Stomach (tissue), 9 donors: ENCODE measurements around the gene PTPN22. TPM values are rescaled to one million over a fixed set of nuclear protein-coding genes. Genes with fewer than 3 reads are reported as not detected.

Experiments
- DNase-seq, 2 donors: peaks; one replicate each; pipeline versions ENCODE4 v3.0.0 to v3.0.0-alpha.2; 2013 to 2019
- H3K27ac ChIP-seq, 5 donors: fragments of 200-600 bp in 4 of 5; sonication (generic) in 4 of 5; one replicate each; pipeline ENCODE4 v1.5.1; 2013 to 2019; ENCODE audit warnings: mild to moderate bottlenecking in 1 of 5, moderate library complexity in 1 of 5
- H3K27me3 ChIP-seq, 3 donors: fragments of 200-600 bp; sonication (generic); one replicate each; pipeline ENCODE4 v1.5.1; 2017 to 2019; ENCODE audit warnings: mixed run types in 1 of 3
- H3K36me3 ChIP-seq, 4 donors: fragments of 200-600 bp; sonication (generic); 1 replicate in 3 of 4; 2 replicates in 1 of 4; pipeline ENCODE4 v1.5.1; 2016 to 2019
- H3K4me1 ChIP-seq, 4 donors: fragments of 200-600 bp; sonication (generic); one replicate each; pipeline ENCODE4 v1.5.1; 2016 to 2019
- H3K4me3 ChIP-seq, 4 donors: fragments of 200-600 bp; sonication (generic) in 3 of 4; one replicate each; pipeline ENCODE4 v1.5.1; 2016 to 2019; ENCODE audit warnings: mild to moderate bottlenecking in 1 of 4
- H3K9me3 ChIP-seq, 4 donors: fragments of 200-600 bp; sonication (generic); one replicate each; pipeline ENCODE4 v1.5.1; 2016 to 2019
- EP300 ChIP-seq: sonication (generic); formaldehyde crosslinking; IDR thresholded peaks from one replicate; pipeline ENCODE4 v1.6.1; 2017; ENCODE audit warnings: antibody characterized with exemption
- POLR2A ChIP-seq, 4 donors: fragments of 450-650 bp; IDR thresholded peaks; one replicate each; pipeline ENCODE4 v1.6.1; 2016; ENCODE audit warnings: antibody characterized with exemption in 4 of 4, control low read depth in 2 of 4, mild to moderate bottlenecking in 1 of 4, moderate library complexity in 1 of 4
- POLR2AphosphoS5 ChIP-seq, 3 donors: sonication (generic); formaldehyde crosslinking; IDR thresholded peaks; one replicate each; pipeline ENCODE4 v1.6.1; 2016; ENCODE audit warnings: antibody characterized with exemption in 3 of 3
- WGBS, 5 donors: extraction: QIAGEN DNeasy Blood & Tissue Kit in 3 of 5; methylation state at CpG; one replicate each; pipeline versions ENCODE4 v1.1.5 to v1.1.7; 2013 to 2018; 5-methylcytosine and 5-hydroxymethylcytosine counted together
- intact Hi-C: fragments of 100-400 bp; cut with DNase I; formaldehyde crosslinking; loops from one replicate; pipeline ENCODE4 v1.15.1; 2023; ENCODE audit warnings: low total_unique reads
- polyA plus RNA-seq, 3 donors: library from polyadenylated mRNA; stranded (reverse); fragments of 200-250 nt; gene quantifications; one replicate each; pipeline ENCODE4 v1.2.3, GENCODE V29; 2013
- total RNA-seq, 5 donors: library from RNA; depleted of rRNA; stranded (reverse); fragments of >200 nt; gene quantifications; one replicate each; pipeline versions ENCODE4 v1.1.0 to v1.2.3, GENCODE V29; 2014 to 2016
- TF ChIP-seq, protein P1 (sequence below), 7 experiments: fragments of 450-650 bp in 4 of 7; fragments of 200-600 bp in 3 of 7; sonication (generic) in 3 of 7; IDR thresholded peaks; one replicate each; pipeline ENCODE4 v1.5.1; 2016 to 2019; ENCODE audit warnings: antibody characterized with exemption in 7 of 7, control low read depth in 2 of 7, mild to moderate bottlenecking in 1 of 7
- donor health status: healthy with polysubstance abuse.
- donor health status: Bipolar disorder and iron deficiency.
- donor health status: healthy.

PTPN22 gene
- total and polyA plus RNA-seq, 8 donors = 0.93 to 8.5 (median 2.1) TPM; not detected in 1

DNA sequence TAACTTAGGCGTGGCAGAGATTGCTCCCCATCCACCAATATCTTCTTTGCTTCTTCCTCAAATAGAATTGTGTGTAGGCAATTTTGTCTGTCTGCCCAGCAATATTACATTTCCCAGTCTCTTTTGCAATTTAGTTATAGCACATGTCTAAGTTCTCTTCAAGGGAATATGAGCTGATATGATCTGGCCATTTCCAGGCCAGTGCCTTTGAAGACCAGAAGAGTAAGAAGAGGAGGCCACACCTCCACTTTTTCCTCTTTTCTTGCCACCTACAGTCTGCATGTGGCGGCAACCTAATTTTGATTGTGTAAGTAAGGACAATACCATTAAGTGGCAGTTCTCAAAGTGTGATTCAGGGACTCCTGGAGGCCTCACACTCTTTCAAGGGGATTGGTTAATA lies 52.9 kb downstream of the PTPN22 start:
- Histone ChIP-seq H3K27me3 (no peaks in the 10 kb centered on the region), H3K4me3 (no peak overlapping the region), H3K27ac (no peak overlapping the region), H3K4me1 (no peaks in the 10 kb centered on the region), H3K9me3 (no peaks in the 10 kb centered on the region), H3K36me3 (peaks cover 0 to 11% (median 0%) of the 10 kb centered on the region in 4 donors)
- TF ChIP-seq EP300 = no peak
- WGBS, 5 donors = 88 to 99% (median 92%) methylated on average over 2 of the region's 2 CpGs
- intact Hi-C loops = no loop called here
- DNase-seq = no peak

DNA sequence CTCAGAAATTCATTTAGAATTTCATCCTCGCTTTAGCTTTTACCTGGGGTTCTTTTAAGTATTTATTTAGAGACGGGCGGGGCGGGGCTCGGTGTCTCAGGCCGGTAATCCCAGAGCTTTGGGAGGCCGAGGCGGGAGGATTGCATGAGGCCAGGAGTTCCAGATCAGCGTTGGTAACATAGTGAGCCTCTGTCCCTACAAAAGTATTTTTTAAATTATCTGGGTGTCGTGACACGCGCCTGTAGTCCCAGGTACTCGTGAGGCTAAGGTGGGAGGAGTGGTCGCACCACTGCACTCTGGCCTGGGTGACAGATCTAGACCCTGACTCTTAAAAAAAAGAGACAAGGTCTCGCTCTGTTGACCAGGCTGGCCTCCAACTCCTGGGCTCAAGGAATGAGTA lies 58.3 kb downstream of the PTPN22 start:
- peak overlapping the region in 2 of 5 donors; percentile 97 to 98 for H3K27ac ChIP-seq
- no peak for TF ChIP-seq EP300
- no peak for TF ChIP-seq POLR2A (IDR thresholded peaks at IDR 0.05)
- TF ChIP-seq, protein P1, sequence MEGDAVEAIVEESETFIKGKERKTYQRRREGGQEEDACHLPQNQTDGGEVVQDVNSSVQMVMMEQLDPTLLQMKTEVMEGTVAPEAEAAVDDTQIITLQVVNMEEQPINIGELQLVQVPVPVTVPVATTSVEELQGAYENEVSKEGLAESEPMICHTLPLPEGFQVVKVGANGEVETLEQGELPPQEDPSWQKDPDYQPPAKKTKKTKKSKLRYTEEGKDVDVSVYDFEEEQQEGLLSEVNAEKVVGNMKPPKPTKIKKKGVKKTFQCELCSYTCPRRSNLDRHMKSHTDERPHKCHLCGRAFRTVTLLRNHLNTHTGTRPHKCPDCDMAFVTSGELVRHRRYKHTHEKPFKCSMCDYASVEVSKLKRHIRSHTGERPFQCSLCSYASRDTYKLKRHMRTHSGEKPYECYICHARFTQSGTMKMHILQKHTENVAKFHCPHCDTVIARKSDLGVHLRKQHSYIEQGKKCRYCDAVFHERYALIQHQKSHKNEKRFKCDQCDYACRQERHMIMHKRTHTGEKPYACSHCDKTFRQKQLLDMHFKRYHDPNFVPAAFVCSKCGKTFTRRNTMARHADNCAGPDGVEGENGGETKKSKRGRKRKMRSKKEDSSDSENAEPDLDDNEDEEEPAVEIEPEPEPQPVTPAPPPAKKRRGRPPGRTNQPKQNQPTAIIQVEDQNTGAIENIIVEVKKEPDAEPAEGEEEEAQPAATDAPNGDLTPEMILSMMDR (IDR thresholded peaks at IDR 0.05) = no peak
- no peak for TF ChIP-seq POLR2AphosphoS5 (IDR thresholded peaks at IDR 0.05)
- H3K4me1 ChIP-seq = peaks cover 16 to 36% (median 25%) of the 10 kb centered on the region in 4 donors
- H3K36me3 ChIP-seq = peaks cover 0 to 4% (median 0%) of the 10 kb centered on the region in 4 donors
- peak overlapping the region in 1 of 4 donors; percentile 88 for H3K4me3 ChIP-seq
- no peaks in the 10 kb centered on the region for H3K27me3 ChIP-seq
- intact Hi-C loops = no loop called here
- no peaks in the 10 kb centered on the region for H3K9me3 ChIP-seq
- peak in 1 of 2 donors; percentile 16 for DNase-seq
- WGBS, 5 donors = 86 to 95% (median 92%) methylated on average over 15 of the region's 15 CpGs

DNA sequence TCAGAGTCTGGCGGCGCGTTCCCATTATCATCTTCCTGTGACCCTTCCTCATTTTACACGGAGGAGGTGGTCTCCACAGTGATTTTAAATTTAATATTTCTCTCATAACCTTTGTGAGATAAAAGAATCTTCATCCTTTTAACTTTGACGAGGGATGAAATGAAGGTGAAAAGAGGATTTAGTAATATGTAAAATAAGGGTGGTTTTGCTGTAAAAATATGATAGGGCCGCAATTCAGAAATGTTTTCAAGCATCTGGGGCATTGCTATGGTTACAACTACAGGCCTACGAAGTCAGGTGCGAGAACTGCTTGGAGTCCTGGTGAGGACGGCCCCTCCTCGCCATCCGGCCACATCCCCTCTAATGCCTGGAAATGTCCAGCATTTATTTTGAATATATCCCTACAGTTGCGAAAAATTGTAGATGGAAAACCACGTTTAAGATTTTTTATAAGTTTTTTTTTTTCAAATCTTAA lies 58.8 kb downstream of the PTPN22 start:
- intact Hi-C loops = no loop called here
- Histone ChIP-seq H3K27me3 (no peaks in the 10 kb centered on the region), H3K4me1 (peaks cover 16 to 41% (median 29%) of the 10 kb centered on the region in 4 donors), H3K36me3 (no peaks in the 10 kb centered on the region), H3K27ac (peak overlapping the region; percentile 78 to 99 (median 97)), H3K9me3 (no peaks in the 10 kb centered on the region), H3K4me3 (peak overlapping the region; percentile 88 to 97 (median 92))
- WGBS, 5 donors = 15 to 22% (median 19%) methylated on average over 13 of the region's 13 CpGs
- TF ChIP-seq POLR2A (IDR thresholded peaks at IDR 0.05) (no peak), POLR2AphosphoS5 (IDR thresholded peaks at IDR 0.05) (no peak), EP300 (no peak)
- TF ChIP-seq, protein P1 (IDR thresholded peaks at IDR 0.05) = no peak
- peak in 1 of 2 donors; percentile 74 for DNase-seq

DNA sequence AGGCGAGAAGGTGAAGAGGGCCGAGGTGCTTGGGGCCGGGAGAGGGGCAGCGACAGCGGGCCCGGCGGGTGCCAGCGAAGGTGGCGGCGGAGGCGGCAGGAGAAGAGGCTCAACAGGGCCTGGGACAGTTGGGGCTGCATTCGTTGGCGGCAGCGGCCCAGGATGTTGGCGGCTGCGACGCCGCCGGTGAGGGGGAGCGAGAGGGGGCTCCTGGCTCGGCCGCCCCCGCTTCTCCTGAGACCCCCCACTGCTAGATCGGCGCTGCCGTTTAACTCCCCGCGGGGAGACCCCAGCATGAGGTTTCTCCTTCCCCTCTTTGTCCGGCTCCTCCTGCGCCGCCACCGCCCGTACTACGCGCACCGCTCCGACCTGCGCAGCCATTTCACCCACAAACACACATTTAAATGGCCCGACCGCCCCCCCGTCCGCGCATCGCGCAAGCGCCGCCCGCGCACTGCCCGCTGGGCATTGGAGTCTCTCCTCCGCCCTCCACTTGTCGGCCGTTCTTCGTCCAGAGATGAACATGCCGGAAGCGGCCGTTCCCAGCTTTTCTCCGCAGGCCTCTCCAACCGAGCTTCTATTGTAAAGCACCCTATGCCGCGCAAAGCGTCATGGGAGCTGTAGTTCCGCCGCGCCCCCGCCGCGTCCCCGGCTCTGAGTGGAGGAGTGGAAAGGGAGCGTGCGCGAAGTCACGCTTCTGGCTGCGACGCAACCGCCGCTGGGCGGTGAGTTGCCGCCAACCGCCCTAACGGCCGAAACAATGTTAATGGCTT lies 59.4 kb downstream of the PTPN22 start, which contains the start of gene RSBN1:
Gene RSBN1, minus strand, starts transcription at position 589 of the 773 bp plus-strand sequence. Its CDS starts 64 bp downstream, at position 525.
- Histone ChIP-seq H3K4me3 (peak within 1 kb of the TSS; percentile 88 to 97 (median 92)), H3K9me3 (no peaks in the 10 kb centered on the region), H3K27me3 (no peaks in the 10 kb centered on the region), H3K4me1 (peaks cover 16 to 47% (median 32%) of the 10 kb centered on the region in 4 donors), H3K36me3 (no peaks in the 10 kb centered on the region), H3K27ac (peak within 1 kb of the TSS; percentile 97 to 99 (median 97))
- TF ChIP-seq POLR2A (IDR thresholded peaks at IDR 0.05) (peak in 2 of 4 donors; percentile 89 to 93), POLR2AphosphoS5 (IDR thresholded peaks at IDR 0.05) (peak; percentile 86 to 97 (median 90)), EP300 (no peak)
- TF ChIP-seq, protein P1 (IDR thresholded peaks at IDR 0.05) = peak in 3 of 7 experiments; percentile 6 to 38 (median 6)
- intact Hi-C loops = no loop called here
- WGBS, 5 donors = 0 to 1% (median 0%) methylated on average over 56 to 81 of the region's 82 CpGs
- peak; percentile 99 to 100 for DNase-seq
